ENCODE data around the gene CRYM.
A peak's percentile ranks its signal among the peaks of the same experiment; 100 is the strongest.

Gene CRYM

GRCh38 chr16:21227866-21228265 is 50.2 kb downstream of the CRYM start:
- H3K4me1 Mint-ChIP-seq: no peaks in the 10 kb centered on the region
- no peak overlapping the region for H3K4me3 Mint-ChIP-seq
- no peak overlapping the region for H3K27ac Mint-ChIP-seq
- peaks cover 20% of the 10 kb centered on the region for H3K27me3 Mint-ChIP-seq (ENCODE audit: low read depth)
- no peaks in the 10 kb centered on the region for H3K36me3 Mint-ChIP-seq (ENCODE audit: low read depth)
- TF ChIP-seq CTCF (IDR thresholded peaks at IDR 0.05; ENCODE audit: unreplicated experiment in 3 of 3): no peak
- no peaks in the 10 kb centered on the region for H3K9me3 Mint-ChIP-seq

- TF ChIP-seq CTCF (IDR thresholded peaks at IDR 0.05; ENCODE audit: unreplicated experiment in 3 of 3): no peak
- Mint-ChIP-seq H3K27ac (no peak overlapping the region), H3K4me3 (no peak overlapping the region), H3K9me3 (no peaks in the 10 kb centered on the region), H3K36me3 (ENCODE audit: low read depth) (no peaks in the 10 kb centered on the region), H3K4me1 (no peaks in the 10 kb centered on the region), H3K27me3 (ENCODE audit: low read depth) (peaks cover 20% of the 10 kb centered on the region)
Measured at GRCh38 chr16:21226749-21227148, 51.3 kb downstream of the CRYM start.

- TF ChIP-seq CTCF (IDR thresholded peaks at IDR 0.05; ENCODE audit: unreplicated experiment in 3 of 3): no peak
Measured at GRCh38 chr16:21224800-21225199, 53.3 kb downstream of the CRYM start.

GRCh38 chr16:21223787-21224186 is 54.3 kb downstream of the CRYM start:
- no peak overlapping the region for H3K4me3 Mint-ChIP-seq
- no peaks in the 10 kb centered on the region for H3K36me3 Mint-ChIP-seq (ENCODE audit: low read depth)
- no peak for TF ChIP-seq CTCF (IDR thresholded peaks at IDR 0.05; ENCODE audit: unreplicated experiment in 3 of 3)
- no peaks in the 10 kb centered on the region for H3K4me1 Mint-ChIP-seq
- peaks cover 8% of the 10 kb centered on the region for H3K9me3 Mint-ChIP-seq
- H3K27ac Mint-ChIP-seq: peak overlapping the region in 1 of 3 experiments; percentile 64
- H3K27me3 Mint-ChIP-seq (ENCODE audit: low read depth): peaks cover 26% of the 10 kb centered on the region

More at GRCh38 chr16:21224800-21225199, 53.3 kb downstream of the CRYM start:
- no peak overlapping the region for H3K4me3 Mint-ChIP-seq
- no peak overlapping the region for H3K27ac Mint-ChIP-seq
- peaks cover 26% of the 10 kb centered on the region for H3K27me3 Mint-ChIP-seq (ENCODE audit: low read depth)
- no peaks in the 10 kb centered on the region for H3K36me3 Mint-ChIP-seq (ENCODE audit: low read depth)
- no peaks in the 10 kb centered on the region for H3K4me1 Mint-ChIP-seq
- peaks cover 8% of the 10 kb centered on the region for H3K9me3 Mint-ChIP-seq

GRCh38 chr16:21222495-21223337 is 55.4 kb downstream of the CRYM start:
- peaks cover 8% of the 10 kb centered on the region for H3K9me3 Mint-ChIP-seq
- H3K27me3 Mint-ChIP-seq (ENCODE audit: low read depth): peaks cover 19% of the 10 kb centered on the region
- H3K36me3 Mint-ChIP-seq (ENCODE audit: low read depth): no peaks in the 10 kb centered on the region
- H3K4me3 Mint-ChIP-seq: no peak overlapping the region
- no peaks in the 10 kb centered on the region for H3K4me1 Mint-ChIP-seq
- no peak for TF ChIP-seq CTCF (IDR thresholded peaks at IDR 0.05; ENCODE audit: unreplicated experiment in 3 of 3)
- peak overlapping the region in 1 of 3 experiments; percentile 64 for H3K27ac Mint-ChIP-seq

GRCh38 chr16:21219551-21219950 is 58.5 kb downstream of the CRYM start:
- H3K27ac Mint-ChIP-seq: no peak overlapping the region

More at GRCh38 chr16:21219551-21219950, 58.5 kb downstream of the CRYM start:
- TF ChIP-seq CTCF (IDR thresholded peaks at IDR 0.05; ENCODE audit: unreplicated experiment in 3 of 3): no peak
- Mint-ChIP-seq H3K9me3 (peaks cover 8% of the 10 kb centered on the region), H3K27me3 (ENCODE audit: low read depth) (peaks cover 11% of the 10 kb centered on the region), H3K4me1 (no peaks in the 10 kb centered on the region), H3K36me3 (ENCODE audit: low read depth) (no peaks in the 10 kb centered on the region), H3K4me3 (no peak overlapping the region)

Data from nephron (organoid).